HepG2 (cell line): ENCODE data around the gene GGT7. TPM values are rescaled to one million over a fixed set of nuclear protein-coding genes. Genes with fewer than 3 reads are reported as not detected.

Experiments used
- CC2D1A ChIP-seq: sonication (generic); formaldehyde crosslinking; IDR thresholded peaks from 2 replicates; pipeline ENCODE4 v1.8.1; 2023; ENCODE audit warnings: mild to moderate bottlenecking, missing genetic modification reagents
- GFI1 ChIP-seq: sonication (generic); formaldehyde crosslinking; IDR thresholded peaks from 2 replicates; pipeline ENCODE4 v1.5.0; 2020; ENCODE audit warnings: missing genetic modification reagents, mild to moderate bottlenecking, borderline replicate concordance
- HNRNPK ChIP-seq: fragments of 200-400 bp; formaldehyde crosslinking; IDR thresholded peaks from 2 replicates; pipeline ENCODE4 v1.6.1; 2018; ENCODE audit warnings: low read length, low read depth, moderate library complexity, mild to moderate bottlenecking; ENCODE audit not compliant: poor library complexity, severe bottlenecking
- HOXA9 ChIP-seq: sonication (generic); formaldehyde crosslinking; IDR thresholded peaks from 2 replicates; pipeline ENCODE4 v1.8.1; 2022; ENCODE audit warnings: missing genetic modification reagents, mild to moderate bottlenecking, moderate library complexity, borderline replicate concordance
- ISL2 ChIP-seq: sonication (generic); formaldehyde crosslinking; IDR thresholded peaks from 2 replicates; pipeline ENCODE4 v1.5.0; 2020; ENCODE audit warnings: missing genetic modification reagents
- KDM1A ChIP-seq: IDR thresholded peaks from 2 replicates; pipeline ENCODE4 v1.6.1; 2016; ENCODE audit warnings: missing compliant biosample characterization
- MYNN ChIP-seq: sonication (generic); formaldehyde crosslinking; IDR thresholded peaks from 2 replicates; pipeline ENCODE4 v1.4.0; 2020; ENCODE audit warnings: mild to moderate bottlenecking, low read depth, missing genetic modification reagents
- RFXANK ChIP-seq: IDR thresholded peaks from 2 replicates; pipeline ENCODE4 v1.6.1; 2016
- RXRB ChIP-seq: IDR thresholded peaks from 2 replicates; pipeline ENCODE4 v1.6.1; 2016; ENCODE audit warnings: borderline replicate concordance, missing genetic modification reagents, missing compliant biosample characterization
- SYNCRIP ChIP-seq: fragments of 200-400 bp; formaldehyde crosslinking; IDR thresholded peaks from 2 replicates; pipeline ENCODE4 v1.6.1; 2018; ENCODE audit warnings: mild to moderate bottlenecking, low read depth, low read length; ENCODE audit not compliant: insufficient read depth
- TBX2 ChIP-seq: sonication (generic); formaldehyde crosslinking; IDR thresholded peaks from 2 replicates; pipeline ENCODE4 v1.5.0; 2020; ENCODE audit warnings: missing genetic modification reagents, mild to moderate bottlenecking, borderline replicate concordance
- ZBTB14 ChIP-seq: sonication (generic); formaldehyde crosslinking; IDR thresholded peaks from 2 replicates; pipeline ENCODE4 v1.4.0; 2020; ENCODE audit warnings: missing genetic modification reagents
- ZBTB38 ChIP-seq: sonication (generic); formaldehyde crosslinking; IDR thresholded peaks from 2 replicates; pipeline ENCODE4 v1.5.1; 2020; ENCODE audit warnings: mild to moderate bottlenecking, missing genetic modification reagents
- ZBTB43 ChIP-seq: sonication (generic); formaldehyde crosslinking; conservative IDR thresholded peaks from 2 replicates; pipeline ENCODE4 v1.4.0; 2020; ENCODE audit warnings: missing genetic modification reagents
- ZC3H4 ChIP-seq: sonication (generic); formaldehyde crosslinking; IDR thresholded peaks from 2 replicates; pipeline ENCODE4 v1.4.0; 2020; ENCODE audit warnings: missing genetic modification reagents, borderline replicate concordance
- ZMYM2 ChIP-seq: sonication (generic); formaldehyde crosslinking; IDR thresholded peaks from 2 replicates; pipeline ENCODE4 v1.8.0; 2022; ENCODE audit warnings: mild to moderate bottlenecking, missing genetic modification reagents
- ZNF10 ChIP-seq: sonication (generic); formaldehyde crosslinking; IDR thresholded peaks from 2 replicates; pipeline ENCODE4 v1.4.0; 2020; ENCODE audit warnings: mild to moderate bottlenecking, low read depth, missing genetic modification reagents, borderline replicate concordance
- ZNF207 ChIP-seq: fragments of 450-650 bp; IDR thresholded peaks from 2 replicates; pipeline ENCODE4 v1.6.1; 2016; ENCODE audit warnings: antibody characterized with exemption, borderline replicate concordance
- ZNF570 ChIP-seq: sonication (generic); formaldehyde crosslinking; IDR thresholded peaks from 2 replicates; pipeline ENCODE4 v1.4.0; 2020; ENCODE audit warnings: mild to moderate bottlenecking, missing genetic modification reagents, borderline replicate concordance
- ZNF577 ChIP-seq: sonication (generic); formaldehyde crosslinking; IDR thresholded peaks from 2 replicates; pipeline ENCODE4 v1.4.0; 2020; ENCODE audit warnings: mild to moderate bottlenecking, low read depth, missing genetic modification reagents, borderline replicate concordance
- ZNF788 ChIP-seq: sonication (generic); formaldehyde crosslinking; IDR thresholded peaks from 2 replicates; pipeline ENCODE4 v1.5.0; 2020; ENCODE audit warnings: mild to moderate bottlenecking, missing genetic modification reagents, borderline replicate concordance
- ZSCAN21 ChIP-seq: sonication (generic); formaldehyde crosslinking; IDR thresholded peaks from 2 replicates; pipeline ENCODE4 v1.8.0; 2022; ENCODE audit warnings: mild to moderate bottlenecking, missing genetic modification reagents, moderate library complexity, borderline replicate concordance
- ZSCAN29 ChIP-seq: sonication (generic); formaldehyde crosslinking; conservative IDR thresholded peaks from 2 replicates; pipeline ENCODE4 v1.4.0; 2020; ENCODE audit warnings: mild to moderate bottlenecking, missing genetic modification reagents
- polyA plus RNA-seq, 8 experiments: library from polyadenylated mRNA; depleted of rRNA in 3 of 8; stranded (reverse) in 7 of 8; unstranded in 1 of 8; fragments of >200 nt; fragmentation: Illumina TruSeq in 4 of 8; extraction: Trizol in 4 of 8; gene quantifications; 2 replicates each; pipeline versions ENCODE4 v1.2.1 to v1.2.3, GENCODE V29; 2011 to 2016; ENCODE audit warnings: low read depth in 4 of 8, missing spikeins in 1 of 8, mixed read lengths in 1 of 8; ENCODE audit not compliant: insufficient read depth in 1 of 8
- total RNA-seq, 5 experiments: library from RNA; depleted of rRNA; stranded (reverse); fragments of >200 nt; fragmentation: Illumina TruSeq; extraction: Trizol; gene quantifications; 2 replicates each; pipeline ENCODE4 v1.2.3, GENCODE V29; 2016; ENCODE audit warnings: low read depth in 1 of 5
- TF ChIP-seq, protein P1 (sequence below): sonication (generic); formaldehyde crosslinking; IDR thresholded peaks from 2 replicates; pipeline ENCODE4 v1.5.1; 2020; ENCODE audit warnings: mild to moderate bottlenecking, missing genetic modification reagents, moderate library complexity

The GGT7 gene
- total and polyA plus RNA-seq, 2 of the 13 experiments (the other 11 are each of a cell fraction or from before 2014, with no cell fraction given), result 6.6 to 23.0 TPM

GRCh38 chr20:34825530-34826362 is 46.9 kb downstream of the GGT7 start, which contains the start of gene NCOA6 (continued):
- TF ChIP-seq MYNN (CRISPR knock-in tag) (no peak), HNRNPK (peak; percentile 89), CC2D1A (CRISPR knock-in tag) (no peak), ZNF577 (no peak), HOXA9 (no peak), ZNF207 (no peak; the same call in 1 of the 2 replicates), ZNF10 (CRISPR knock-in tag) (no peak), ZNF788 (CRISPR knock-in tag) (no peak), ZBTB43 (no peak; the same call in 1 of the 2 replicates), RFXANK (no peak), TBX2 (CRISPR knock-in tag) (0 out of 2 replicates have a peak, but pooled peaks have one; percentile 35), ZC3H4 (CRISPR knock-in tag) (peak; percentile 65; the same call in 1 of the 2 replicates), ZMYM2 (CRISPR knock-in tag) (no peak), ZNF570 (CRISPR knock-in tag) (no peak), KDM1A (peak; percentile 95), ZSCAN29 (CRISPR knock-in tag) (no peak), GFI1 (no peak), ZBTB14 (peak; percentile 90), ZSCAN21 (peak; percentile 99), ZBTB38 (CRISPR knock-in tag) (no peak), ISL2 (CRISPR knock-in tag) (no peak), SYNCRIP (no peak), RXRB (CRISPR knock-in tag) (no peak; the same call in 1 of the 2 replicates)
- TF ChIP-seq, protein P1, sequence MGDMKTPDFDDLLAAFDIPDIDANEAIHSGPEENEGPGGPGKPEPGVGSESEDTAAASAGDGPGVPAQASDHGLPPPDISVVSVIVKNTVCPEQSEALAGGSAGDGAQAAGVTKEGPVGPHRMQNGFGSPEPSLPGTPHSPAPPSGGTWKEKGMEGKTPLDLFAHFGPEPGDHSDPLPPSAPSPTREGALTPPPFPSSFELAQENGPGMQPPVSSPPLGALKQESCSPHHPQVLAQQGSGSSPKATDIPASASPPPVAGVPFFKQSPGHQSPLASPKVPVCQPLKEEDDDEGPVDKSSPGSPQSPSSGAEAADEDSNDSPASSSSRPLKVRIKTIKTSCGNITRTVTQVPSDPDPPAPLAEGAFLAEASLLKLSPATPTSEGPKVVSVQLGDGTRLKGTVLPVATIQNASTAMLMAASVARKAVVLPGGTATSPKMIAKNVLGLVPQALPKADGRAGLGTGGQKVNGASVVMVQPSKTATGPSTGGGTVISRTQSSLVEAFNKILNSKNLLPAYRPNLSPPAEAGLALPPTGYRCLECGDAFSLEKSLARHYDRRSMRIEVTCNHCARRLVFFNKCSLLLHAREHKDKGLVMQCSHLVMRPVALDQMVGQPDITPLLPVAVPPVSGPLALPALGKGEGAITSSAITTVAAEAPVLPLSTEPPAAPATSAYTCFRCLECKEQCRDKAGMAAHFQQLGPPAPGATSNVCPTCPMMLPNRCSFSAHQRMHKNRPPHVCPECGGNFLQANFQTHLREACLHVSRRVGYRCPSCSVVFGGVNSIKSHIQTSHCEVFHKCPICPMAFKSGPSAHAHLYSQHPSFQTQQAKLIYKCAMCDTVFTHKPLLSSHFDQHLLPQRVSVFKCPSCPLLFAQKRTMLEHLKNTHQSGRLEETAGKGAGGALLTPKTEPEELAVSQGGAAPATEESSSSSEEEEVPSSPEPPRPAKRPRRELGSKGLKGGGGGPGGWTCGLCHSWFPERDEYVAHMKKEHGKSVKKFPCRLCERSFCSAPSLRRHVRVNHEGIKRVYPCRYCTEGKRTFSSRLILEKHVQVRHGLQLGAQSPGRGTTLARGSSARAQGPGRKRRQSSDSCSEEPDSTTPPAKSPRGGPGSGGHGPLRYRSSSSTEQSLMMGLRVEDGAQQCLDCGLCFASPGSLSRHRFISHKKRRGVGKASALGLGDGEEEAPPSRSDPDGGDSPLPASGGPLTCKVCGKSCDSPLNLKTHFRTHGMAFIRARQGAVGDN (CRISPR knock-in tag), result peak; percentile 61
